Measurements from ENCODE around the gene TBC1D9B. TPM values are rescaled to one million over a fixed set of nuclear protein-coding genes. Genes with fewer than 3 reads are reported as not detected.

The TBC1D9B gene
- total and polyA plus RNA-seq, 2 of the 13 experiments (the other 11 are each of a cell fraction or from before 2014, with no cell fraction given): 35.0 to 50.0 TPM

GRCh38 chr5:179895861-179896260, 11.8 kb downstream of the TBC1D9B start:
- WGBS (ENCODE audit: low lambda C conversion rate): 71% methylated on average over 6 of the region's 6 CpGs

More at GRCh38 chr5:179895861-179896260, 11.8 kb downstream of the TBC1D9B start:
- ChIA-PET CTCF (ENCODE audit: low intra/inter-chr PET ratio, low total read pairs) (no interaction called here), POLR2A (interaction anchor here (1.7 kb wide), 1 partner anchor 11 kb away, joined by 6 read pairs; no protein-coding TSS in a partner anchor)
- intact Hi-C loops (cut with micrococcal nuclease; ENCODE audit: unreplicated experiment): no loop called here
- Histone ChIP-seq H3K4me3 (replicated peaks in 1 of 3; ENCODE audit: insufficient read depth in 1 of 3, low read depth in 2 of 3, low read length in 3 of 3) (no peak overlapping the region), H3K9ac (ENCODE audit: insufficient read depth, low read depth, low read length) (no peak overlapping the region), H3K27ac (ENCODE audit: extremely low read length, insufficient read depth, low read length) (no peak overlapping the region), H2AFZ (ENCODE audit: low read length) (no peak overlapping the region), H3K9me3 (ENCODE audit: low read length) (no peaks in the 10 kb centered on the region), H4K20me1 (ENCODE audit: insufficient read depth, low read length) (no peaks in the 10 kb centered on the region), H3K4me2 (ENCODE audit: low read depth, low read length) (no peak overlapping the region), H3K36me3 (replicated peaks in 1 of 2; ENCODE audit: control insufficient read depth in 1 of 2, insufficient read depth in 2 of 2, low read length in 2 of 2) (peaks cover 29 to 64% of the 10 kb centered on the region in 2 experiments), H3K27me3 (ENCODE audit: control insufficient read depth in 1 of 2, insufficient read depth in 2 of 2, low read length in 2 of 2) (no peaks in the 10 kb centered on the region), H3K4me1 (ENCODE audit: insufficient read depth, low read length) (peaks cover 26% of the 10 kb centered on the region), H3K79me2 (ENCODE audit: insufficient read depth, low read length) (no peaks in the 10 kb centered on the region)
- no peak for ATAC-seq
- TF ChIP-seq MXD3 (CRISPR knock-in tag; IDR thresholded peaks at IDR 0.05): no peak
- TF ChIP-seq ZNF12 (CRISPR knock-in tag; IDR thresholded peaks at IDR 0.05): no peak
- TF ChIP-seq GATAD1 (CRISPR knock-in tag; IDR thresholded peaks at IDR 0.05): no peak
- no peak for TF ChIP-seq ZBTB26 (CRISPR knock-in tag; IDR thresholded peaks at IDR 0.05; ENCODE audit: borderline replicate concordance)
- TF ChIP-seq HDAC2 (CRISPR knock-in tag; IDR thresholded peaks at IDR 0.05): no peak
- TF ChIP-seq ZNF44 (CRISPR knock-in tag; IDR thresholded peaks at IDR 0.05): no peak
- no peak for TF ChIP-seq MAFK (conservative IDR thresholded peaks at IDR 0.05 in 1 of 2, IDR thresholded peaks at IDR 0.05 in 1 of 2; ENCODE audit: low read length in 2 of 2)
- no peak for TF ChIP-seq SRY (CRISPR knock-in tag; IDR thresholded peaks at IDR 0.05)
- no peak for TF ChIP-seq POGZ (CRISPR knock-in tag; IDR thresholded peaks at IDR 0.05)
- no peak for TF ChIP-seq NFIB (CRISPR knock-in tag; IDR thresholded peaks at IDR 0.05; ENCODE audit: borderline replicate concordance)
- TF ChIP-seq ZNF275 (CRISPR knock-in tag; IDR thresholded peaks at IDR 0.05; ENCODE audit: borderline replicate concordance): no peak
- TF ChIP-seq NFATC3 (CRISPR knock-in tag; IDR thresholded peaks at IDR 0.05): no peak
- TF ChIP-seq ZSCAN22 (CRISPR knock-in tag; IDR thresholded peaks at IDR 0.05): no peak
- TF ChIP-seq THRA (CRISPR knock-in tag; IDR thresholded peaks at IDR 0.05; ENCODE audit: borderline replicate concordance): no peak
- TF ChIP-seq SRSF1 (optimal IDR thresholded peaks at IDR 0.05; ENCODE audit: low read depth, low read length): no peak
- no peak for TF ChIP-seq MLXIP (CRISPR knock-in tag; IDR thresholded peaks at IDR 0.05; ENCODE audit: borderline replicate concordance)
- no peak for TF ChIP-seq ZBTB34 (CRISPR knock-in tag; IDR thresholded peaks at IDR 0.05)
- no peak for DNase-seq (ENCODE audit: low spot score)
- no peak for FAIRE-seq
- BruUV-seq (replicated peaks): TSS peak; percentile 13
- in situ Hi-C loops (cut with HindIII; ENCODE audit: extremely low pct_ligation_motif_present, low pct_unique_long_range_greater_than_20kb): no loop called here

Measured in HepG2 (cell line).